OCI-LY7 (cell line): ENCODE data around the gene BPGM. TPM values are rescaled to one million over a fixed set of nuclear protein-coding genes. Genes with fewer than 3 reads are reported as not detected.

Source experiments
- BruUV-seq: library from RNA; stranded (reverse); fragments of 400-500 nt; replicated peaks from 2 replicates; lab custom pipeline; 2021; lab: Mats Ljungman, UMichigan
- CTCF ChIA-PET: fragments of 300-600 bp; sonication (Branson Sonifier 250); formaldehyde crosslinking; loops from one replicate; lab custom pipeline; 2022; ENCODE audit warnings: antibody characterized with exemption; ENCODE audit not compliant: unreplicated experiment; lab: Charles Lee
- POLR2A ChIA-PET: fragments of 300-600 bp; sonication (Branson Sonifier 250); formaldehyde crosslinking; loops from one replicate; lab custom pipeline; 2022; ENCODE audit warnings: antibody characterized with exemption; lab: Charles Lee
- DNase-seq: peaks from one replicate; pipeline ENCODE4 v3.0.0-alpha.2; 2015; ENCODE audit warnings: low spot score
- H2AFZ ChIP-seq: fragments of 200-600 bp; sonication (generic), shearing (Covaris generic); 2 replicates; pipeline ENCODE4 v1.6.1; 2014; ENCODE audit warnings: mild to moderate bottlenecking, antibody characterized with exemption, low read length, moderate library complexity
- H3K27ac ChIP-seq: fragments of 200-600 bp; sonication (generic); 2 replicates; pipeline ENCODE4 v1.5.1; 2014; ENCODE audit warnings: mixed run types, low read depth, mild to moderate bottlenecking, moderate library complexity, low read length, inconsistent platforms; ENCODE audit not compliant: poor library complexity, severe bottlenecking
- H3K36me3 ChIP-seq: fragments of 200-600 bp; sonication (generic); 2 replicates; pipeline ENCODE4 v1.6.1; 2014; ENCODE audit warnings: mild to moderate bottlenecking, antibody characterized with exemption, low read length, moderate library complexity, mixed read lengths; ENCODE audit not compliant: insufficient read depth
- H3K4me1 ChIP-seq: fragments of 200-600 bp; sonication (generic); 2 replicates; pipeline ENCODE4 v1.5.1; 2014; ENCODE audit warnings: mild to moderate bottlenecking, low read length; ENCODE audit not compliant: insufficient read depth, poor library complexity, severe bottlenecking
- H3K4me2 ChIP-seq: fragments of 200-600 bp; sonication (generic); 2 replicates; pipeline ENCODE4 v1.6.1; 2014; ENCODE audit warnings: mild to moderate bottlenecking, low read length
- H3K4me3 ChIP-seq: fragments of 200-600 bp; sonication (generic); 2 replicates; pipeline ENCODE4 v1.5.1; 2014; ENCODE audit warnings: mild to moderate bottlenecking, low read depth, low read length; ENCODE audit not compliant: poor library complexity, severe bottlenecking
- H3K79me2 ChIP-seq: fragments of 200-600 bp; sonication (generic); 2 replicates; pipeline ENCODE4 v1.6.1; 2016; ENCODE audit warnings: low read depth, mild to moderate bottlenecking, low read length, moderate library complexity, mixed read lengths; ENCODE audit not compliant: insufficient read depth
- H3K9me2 ChIP-seq: fragments of 200-600 bp; sonication (generic); 2 replicates; pipeline ENCODE4 v1.6.1; 2016; ENCODE audit warnings: mild to moderate bottlenecking, low read length, mixed read lengths; ENCODE audit not compliant: insufficient read depth
- H3K9me3 ChIP-seq: fragments of 200-600 bp; sonication (generic); 2 replicates; pipeline ENCODE4 v1.6.1; 2014; ENCODE audit warnings: mild to moderate bottlenecking, mixed run types, low read length, mixed read lengths
- H4K20me1 ChIP-seq: fragments of 200-600 bp; sonication (generic); 2 replicates; pipeline ENCODE4 v1.6.1; 2014; ENCODE audit warnings: mild to moderate bottlenecking, antibody characterized with exemption, low read length, moderate library complexity, mixed read lengths; ENCODE audit not compliant: insufficient read depth
- CTCF ChIP-seq: fragments of 200-600 bp; sonication (generic); conservative IDR thresholded peaks from 2 replicates; pipeline ENCODE4 v1.5.1; 2014; ENCODE audit warnings: mild to moderate bottlenecking, antibody characterized with exemption, low read length, moderate library complexity, mixed read lengths
- EZH2phosphoT487 ChIP-seq: fragments of 200-600 bp; sonication (generic); IDR thresholded peaks from 2 replicates; pipeline ENCODE4 v1.6.1; 2018; ENCODE audit warnings: low read depth, borderline replicate concordance, mild to moderate bottlenecking, mixed run types, antibody characterized with exemption, low read length, moderate library complexity, mixed read lengths
- intact Hi-C: fragments of 100-400 bp; cut with micrococcal nuclease; formaldehyde crosslinking; loops from one replicate; pipeline ENCODE4 v1.10.0; 2022; ENCODE audit not compliant: unreplicated experiment
- total RNA-seq, 2 experiments: library from RNA; depleted of rRNA in 1 of 2; stranded (reverse); fragments of >200 nt in 1 of 2; shearing (Covaris generic) in 1 of 2; gene quantifications; 2 replicates each; pipeline ENCODE4 v1.2.3, GENCODE V29; 2014 to 2022

BPGM gene
- total RNA-seq, 2 experiments from 2014 or later: 16.6 to 18.7 TPM

- ChIA-PET CTCF (interaction anchor here (0.6 kb wide), 1 partner anchor 94 kb away, joined by 3 read pairs; no protein-coding TSS in a partner anchor), POLR2A (interaction anchor here (0.6 to 1.5 kb wide), 5 partner anchors 12 to 308 kb away, joined by 3 to 7 read pairs (median 3); no protein-coding TSS in a partner anchor)
- Histone ChIP-seq H2AFZ (no peak overlapping the region), H3K36me3 (no peaks in the 10 kb centered on the region), H3K9me3 (no peaks in the 10 kb centered on the region), H3K4me1 (no peaks in the 10 kb centered on the region), H3K4me3 (no peak overlapping the region), H3K4me2 (no peak overlapping the region), H3K27ac (no peak overlapping the region), H3K79me2 (no peaks in the 10 kb centered on the region), H4K20me1 (no peaks in the 10 kb centered on the region), H3K9me2 (no peaks in the 10 kb centered on the region)
- TF ChIP-seq EZH2phosphoT487 (no peak), CTCF (no peak)
- intact Hi-C loops: no loop called here
- BruUV-seq: no TSS peak
- no peak for DNase-seq
Observed at GRCh38 chr7:134723892-134724291, 77.2 kb downstream of the BPGM start.

GRCh38 chr7:134724606-134725005 is 78.0 kb downstream of the BPGM start:
- Histone ChIP-seq H3K9me2 (no peaks in the 10 kb centered on the region), H3K4me3 (no peak overlapping the region), H2AFZ (no peak overlapping the region), H3K9me3 (no peaks in the 10 kb centered on the region), H4K20me1 (no peaks in the 10 kb centered on the region), H3K27ac (no peak overlapping the region), H3K4me1 (no peaks in the 10 kb centered on the region), H3K4me2 (no peak overlapping the region), H3K36me3 (no peaks in the 10 kb centered on the region), H3K79me2 (no peaks in the 10 kb centered on the region)
- POLR2A ChIA-PET: interaction anchor here (0.6 to 1.5 kb wide), 4 partner anchors 12 to 135 kb away, joined by 3 to 7 read pairs (median 3); no protein-coding TSS in a partner anchor
- DNase-seq: peak; percentile 19
- CTCF ChIA-PET: interaction anchor here (0.6 kb wide), 1 partner anchor 94 kb away, joined by 3 read pairs; no protein-coding TSS in a partner anchor
- no TSS peak for BruUV-seq
- intact Hi-C loops: no loop called here
- TF ChIP-seq EZH2phosphoT487 (no peak), CTCF (peak; percentile 64)

- POLR2A ChIA-PET: interaction anchor here (0.5 to 2.2 kb wide), 7 partner anchors 10 to 103 kb away, joined by 3 to 10 read pairs (median 4); no protein-coding TSS in a partner anchor
- DNase-seq: no peak
- Histone ChIP-seq H3K9me3 (no peaks in the 10 kb centered on the region), H3K4me2 (no peak overlapping the region), H3K36me3 (no peaks in the 10 kb centered on the region), H4K20me1 (no peaks in the 10 kb centered on the region), H2AFZ (no peak overlapping the region), H3K4me1 (no peaks in the 10 kb centered on the region), H3K27ac (no peak overlapping the region), H3K79me2 (no peaks in the 10 kb centered on the region), H3K9me2 (no peaks in the 10 kb centered on the region), H3K4me3 (no peak overlapping the region)
- BruUV-seq: no TSS peak
- TF ChIP-seq CTCF: no peak
- TF ChIP-seq EZH2phosphoT487: no peak
- CTCF ChIA-PET: no interaction called here
- intact Hi-C loops: no loop called here
Observed at GRCh38 chr7:134726581-134726980, 79.9 kb downstream of the BPGM start.
